AG09319 (cell line): ENCODE measurements around the gene GDAP2.

ENCODE experiments used
- DNase-seq: peaks from one replicate; pipeline ENCODE4 v3.0.0-alpha.2; 2010; ENCODE audit warnings: low read depth; ENCODE audit errors: extremely low read depth
- TF ChIP-seq, protein P1 (sequence below): IDR thresholded peaks from 2 replicates; pipeline ENCODE4 v1.5.1; 2011; ENCODE audit warnings: low read depth, mild to moderate bottlenecking, inconsistent platforms, low read length, moderate library complexity

The GDAP2 gene

DNA sequence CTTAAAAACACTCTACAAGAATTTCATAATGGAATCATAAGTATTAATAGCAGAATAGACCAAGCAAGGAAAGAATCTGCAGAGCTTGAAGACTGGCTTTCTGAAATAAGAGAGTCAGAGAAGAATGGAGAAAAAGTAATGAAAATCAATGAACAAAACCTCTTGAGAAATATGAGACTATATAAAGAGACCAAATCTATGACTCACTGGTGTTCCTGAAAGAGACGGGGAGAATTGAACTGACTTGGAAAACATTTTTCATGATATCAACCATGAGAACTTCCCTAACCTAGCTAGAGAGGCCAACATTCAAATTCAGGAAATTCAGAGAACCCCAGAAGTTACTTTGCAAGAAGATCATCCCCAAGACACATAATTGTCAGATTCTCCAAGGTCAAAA lies 85.6 kb downstream of the GDAP2 start:
- TF ChIP-seq, protein P1, sequence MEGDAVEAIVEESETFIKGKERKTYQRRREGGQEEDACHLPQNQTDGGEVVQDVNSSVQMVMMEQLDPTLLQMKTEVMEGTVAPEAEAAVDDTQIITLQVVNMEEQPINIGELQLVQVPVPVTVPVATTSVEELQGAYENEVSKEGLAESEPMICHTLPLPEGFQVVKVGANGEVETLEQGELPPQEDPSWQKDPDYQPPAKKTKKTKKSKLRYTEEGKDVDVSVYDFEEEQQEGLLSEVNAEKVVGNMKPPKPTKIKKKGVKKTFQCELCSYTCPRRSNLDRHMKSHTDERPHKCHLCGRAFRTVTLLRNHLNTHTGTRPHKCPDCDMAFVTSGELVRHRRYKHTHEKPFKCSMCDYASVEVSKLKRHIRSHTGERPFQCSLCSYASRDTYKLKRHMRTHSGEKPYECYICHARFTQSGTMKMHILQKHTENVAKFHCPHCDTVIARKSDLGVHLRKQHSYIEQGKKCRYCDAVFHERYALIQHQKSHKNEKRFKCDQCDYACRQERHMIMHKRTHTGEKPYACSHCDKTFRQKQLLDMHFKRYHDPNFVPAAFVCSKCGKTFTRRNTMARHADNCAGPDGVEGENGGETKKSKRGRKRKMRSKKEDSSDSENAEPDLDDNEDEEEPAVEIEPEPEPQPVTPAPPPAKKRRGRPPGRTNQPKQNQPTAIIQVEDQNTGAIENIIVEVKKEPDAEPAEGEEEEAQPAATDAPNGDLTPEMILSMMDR, result no peak
- no peak for DNase-seq

DNA sequence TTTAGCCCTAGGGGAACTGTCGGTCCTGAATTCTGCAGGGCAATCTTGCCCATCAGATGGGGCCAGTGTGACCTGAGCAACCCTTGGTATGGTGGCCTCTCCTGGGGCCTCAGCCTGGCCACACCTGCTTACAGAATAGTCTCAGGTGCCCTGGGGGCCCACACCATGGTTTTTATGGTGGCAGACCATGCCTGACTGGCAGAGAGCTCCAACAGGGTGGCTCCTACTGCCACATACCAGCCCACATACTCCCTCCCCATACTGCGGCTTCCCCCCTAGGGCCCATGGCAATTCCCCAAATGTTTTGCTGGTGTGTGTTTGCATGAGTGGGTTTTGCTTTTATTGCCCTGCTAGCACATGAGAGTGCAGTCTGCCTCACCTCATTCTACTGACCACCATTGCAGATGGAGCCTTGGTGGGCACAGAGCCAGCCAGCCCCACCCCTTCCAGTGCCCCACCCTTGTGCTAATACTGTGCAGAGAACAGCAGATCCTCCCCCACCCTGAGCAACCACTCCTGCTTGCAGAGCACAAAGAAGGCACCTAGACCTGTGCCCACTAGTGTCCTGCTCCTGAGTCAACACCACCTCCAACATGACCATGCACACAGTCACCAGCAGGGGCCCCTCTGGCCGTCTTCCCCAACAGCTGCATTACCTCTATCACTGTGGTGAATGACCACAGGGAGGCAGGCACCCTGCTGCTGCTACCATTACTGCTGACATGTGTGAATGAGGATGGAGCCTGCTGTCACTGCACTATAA lies 86.8 kb downstream of the GDAP2 start:
- DNase-seq, result no peak
- TF ChIP-seq, protein P1, result no peak

DNA sequence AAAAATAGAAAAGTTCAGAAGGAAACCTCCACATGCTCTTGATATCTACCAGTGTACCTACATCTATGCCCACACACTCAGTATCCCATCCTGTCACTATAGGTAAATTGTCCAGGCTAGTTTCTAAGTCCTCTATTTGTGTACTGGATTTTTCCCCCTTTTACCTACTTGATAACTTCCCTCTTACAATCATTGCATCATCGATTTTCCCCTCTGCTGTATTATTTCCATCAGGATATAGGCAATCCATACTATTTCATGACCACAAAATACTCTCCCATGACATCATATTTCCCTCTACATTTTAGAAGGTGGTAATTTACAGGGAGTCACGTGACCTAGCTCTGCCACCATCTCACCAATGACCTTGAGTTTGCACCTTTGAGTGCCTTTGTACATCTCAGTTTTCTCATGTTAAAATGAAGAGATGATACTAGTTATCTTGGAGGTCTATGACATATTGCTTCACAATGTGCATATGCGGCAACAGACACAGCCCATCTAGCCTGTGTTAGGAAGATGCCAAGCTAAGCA lies 88.2 kb downstream of the GDAP2 start:
- DNase-seq, result no peak
- TF ChIP-seq, protein P1, result no peak

DNA sequence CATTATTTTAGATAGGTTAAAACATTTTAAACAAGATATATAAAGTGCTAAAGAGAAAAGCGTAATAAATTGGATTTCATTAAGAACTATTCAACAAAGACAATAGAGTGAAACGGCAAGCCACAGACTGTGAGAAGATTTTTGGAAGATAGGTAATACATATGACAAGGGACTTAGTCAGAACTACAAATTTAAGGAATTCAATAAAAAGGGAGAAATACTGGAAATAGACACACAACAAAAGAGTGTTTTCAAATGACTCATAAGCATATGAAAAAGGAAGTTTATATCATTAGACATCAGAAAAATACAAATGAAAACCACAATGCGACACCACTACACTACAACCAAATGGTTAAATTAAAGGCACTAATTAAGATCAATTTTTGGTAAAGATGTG lies 90.5 kb downstream of the GDAP2 start:
- TF ChIP-seq, protein P1, result no peak
- DNase-seq, result no peak

DNA sequence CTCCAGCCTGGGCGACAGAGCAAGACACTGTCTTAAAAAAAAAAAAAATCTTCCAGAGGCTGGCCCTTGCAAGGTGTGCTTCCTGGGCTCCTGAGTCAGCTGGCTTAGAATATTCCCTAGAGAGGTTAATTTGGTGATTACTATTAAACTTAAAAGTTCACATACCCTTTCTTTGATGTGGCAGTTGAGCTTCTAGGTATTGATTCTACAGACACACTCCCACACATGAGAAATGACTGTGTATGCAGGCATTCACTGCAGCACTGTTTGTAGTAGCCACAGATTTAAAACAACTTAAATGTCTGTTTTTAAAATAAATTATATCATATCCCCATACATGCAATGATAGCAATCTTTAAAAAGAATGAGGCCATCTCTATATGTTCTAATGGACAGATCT lies 93.4 kb downstream of the GDAP2 start:
- DNase-seq, result no peak
- TF ChIP-seq, protein P1, result no peak

DNA sequence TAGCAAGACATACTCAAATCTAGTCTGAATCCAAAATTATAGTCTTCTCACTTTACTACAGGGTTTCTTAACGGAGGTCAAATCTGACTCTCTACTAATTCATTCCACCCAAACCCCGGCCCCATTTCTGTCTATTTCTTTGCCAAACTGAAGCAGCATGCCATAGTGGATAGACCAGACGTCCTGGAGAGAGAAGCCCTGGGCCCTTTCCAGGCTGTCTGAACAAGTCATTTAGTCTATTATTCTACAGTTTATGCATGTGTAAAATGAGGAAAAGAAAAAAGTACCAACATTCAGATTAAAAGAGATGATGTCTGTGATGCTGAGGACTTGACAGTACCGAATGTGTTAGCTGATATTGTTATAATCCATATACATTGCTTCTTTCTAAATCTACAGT lies 95.0 kb downstream of the GDAP2 start:
- TF ChIP-seq, protein P1, result no peak
- no peak for DNase-seq

DNA sequence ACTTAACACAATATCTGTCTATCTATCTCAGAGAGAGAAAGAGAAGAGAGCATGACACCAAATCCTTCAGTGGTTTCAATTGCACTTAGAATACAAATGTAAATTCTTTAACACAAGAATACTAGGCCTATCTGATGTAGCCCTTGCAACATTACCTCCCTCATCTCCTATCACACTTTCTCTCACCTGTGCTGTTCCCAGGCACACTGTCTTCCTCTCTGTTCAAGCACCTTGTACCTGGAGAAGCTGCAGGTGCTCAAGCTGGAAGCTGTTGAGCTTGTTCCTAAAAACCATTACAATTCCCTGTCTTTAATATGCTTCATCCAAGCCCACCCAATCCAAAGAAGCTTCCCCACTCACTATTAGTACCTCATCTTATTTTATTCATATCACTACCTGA lies 97.0 kb downstream of the GDAP2 start:
- DNase-seq, result no peak
- TF ChIP-seq, protein P1, result no peak
